Ascending aorta (tissue), 2 donors: ENCODE data around the gene WNT9A. TPM values are rescaled to one million over a fixed set of nuclear protein-coding genes. Genes with fewer than 3 reads are reported as not detected.

Source experiments
- DNase-seq, 2 donors: peaks; one replicate each; pipeline ENCODE4 v3.0.0-alpha.2; 2019; ENCODE audit warnings: low spot score in 2 of 2
- H3K27ac ChIP-seq, 2 donors: fragments of 200-600 bp; sonication (generic); one replicate each; pipeline ENCODE4 v1.5.1; 2016 to 2017; ENCODE audit warnings: mild to moderate bottlenecking in 1 of 2
- H3K27me3 ChIP-seq: fragments of 200-600 bp; sonication (generic); one replicate; pipeline ENCODE4 v1.5.1; 2017
- H3K36me3 ChIP-seq, 2 donors: fragments of 200-600 bp; sonication (generic); one replicate each; pipeline ENCODE4 v1.5.1; 2016
- H3K4me1 ChIP-seq, 2 donors: fragments of 200-600 bp; sonication (generic); one replicate each; pipeline ENCODE4 v1.5.1; 2016 to 2017; ENCODE audit warnings: mild to moderate bottlenecking in 1 of 2
- H3K4me3 ChIP-seq, 2 donors: fragments of 200-600 bp; sonication (generic); one replicate each; pipeline ENCODE4 v1.5.1; 2016 to 2017; ENCODE audit warnings: mild to moderate bottlenecking in 1 of 2
- H3K9me3 ChIP-seq, 2 donors: fragments of 200-600 bp; sonication (generic); one replicate each; pipeline ENCODE4 v1.5.1; 2016
- intact Hi-C: fragments of 100-400 bp; cut with DNase I; formaldehyde crosslinking; loops from one replicate; pipeline ENCODE4 v1.15.1; 2023
- total RNA-seq: library from RNA; depleted of rRNA; stranded (reverse); fragments of >200 nt; gene quantifications from one replicate; pipeline ENCODE4 v1.1.0, GENCODE V29; 2016
- TF ChIP-seq, protein P1 (sequence below), 3 experiments: fragments of 200-600 bp in 2 of 3; fragments of 450-650 bp in 1 of 3; sonication (generic) in 2 of 3; IDR thresholded peaks; one replicate each; pipeline ENCODE4 v1.5.1; 2016 to 2019; ENCODE audit warnings: antibody characterized with exemption in 3 of 3, mild to moderate bottlenecking in 1 of 3, moderate library complexity in 1 of 3

WNT9A gene
- total RNA-seq, 1 donor from 2014 or later, result 0.96 TPM

DNA sequence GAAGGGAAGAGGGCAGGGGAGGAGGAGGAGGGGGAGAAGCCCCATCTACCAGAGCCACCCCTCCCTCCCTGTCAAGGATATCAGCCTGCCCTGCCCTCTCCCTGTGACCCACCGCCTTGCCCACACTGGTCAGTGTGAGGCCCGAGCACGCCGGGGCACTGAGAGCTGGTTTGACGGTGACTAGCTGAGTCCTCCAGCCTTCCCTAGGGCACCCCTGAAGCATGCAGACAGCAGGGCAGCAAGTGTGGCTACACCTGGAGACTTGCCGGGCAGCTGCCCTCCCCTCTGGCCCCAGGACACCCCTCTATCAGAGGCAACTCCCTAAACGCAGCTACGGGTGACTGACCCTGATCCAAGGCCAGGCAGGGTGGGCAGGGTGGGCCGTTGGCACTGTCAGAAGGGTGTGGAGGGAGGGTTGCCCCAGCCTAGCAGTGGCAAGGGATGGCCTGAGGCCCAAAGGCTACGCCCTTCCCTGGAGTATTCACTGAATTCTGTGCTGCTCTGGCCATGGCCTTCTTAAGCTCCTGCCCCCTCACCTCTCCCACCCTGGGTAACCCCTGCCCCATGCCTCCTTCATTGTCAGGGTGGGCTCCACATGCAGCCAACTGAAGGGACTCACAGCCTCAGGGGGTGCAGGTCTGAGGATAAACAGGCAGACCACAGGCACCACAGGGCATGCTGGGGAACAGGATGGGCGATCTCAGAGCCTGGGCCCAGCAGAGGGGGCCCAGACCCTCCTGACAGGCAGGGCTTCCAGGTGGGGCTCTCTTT is 19.6 kb downstream of the WNT9A start:
- H3K9me3 ChIP-seq, result peaks cover 0 to 7% of the 10 kb centered on the region in 2 donors
- H3K36me3 ChIP-seq, result no peaks in the 10 kb centered on the region
- no peak for DNase-seq
- no peaks in the 10 kb centered on the region for H3K4me1 ChIP-seq
- no peak overlapping the region for H3K27ac ChIP-seq
- intact Hi-C loops, result no loop called here
- H3K4me3 ChIP-seq, result no peak overlapping the region
- no peaks in the 10 kb centered on the region for H3K27me3 ChIP-seq
- TF ChIP-seq, protein P1, sequence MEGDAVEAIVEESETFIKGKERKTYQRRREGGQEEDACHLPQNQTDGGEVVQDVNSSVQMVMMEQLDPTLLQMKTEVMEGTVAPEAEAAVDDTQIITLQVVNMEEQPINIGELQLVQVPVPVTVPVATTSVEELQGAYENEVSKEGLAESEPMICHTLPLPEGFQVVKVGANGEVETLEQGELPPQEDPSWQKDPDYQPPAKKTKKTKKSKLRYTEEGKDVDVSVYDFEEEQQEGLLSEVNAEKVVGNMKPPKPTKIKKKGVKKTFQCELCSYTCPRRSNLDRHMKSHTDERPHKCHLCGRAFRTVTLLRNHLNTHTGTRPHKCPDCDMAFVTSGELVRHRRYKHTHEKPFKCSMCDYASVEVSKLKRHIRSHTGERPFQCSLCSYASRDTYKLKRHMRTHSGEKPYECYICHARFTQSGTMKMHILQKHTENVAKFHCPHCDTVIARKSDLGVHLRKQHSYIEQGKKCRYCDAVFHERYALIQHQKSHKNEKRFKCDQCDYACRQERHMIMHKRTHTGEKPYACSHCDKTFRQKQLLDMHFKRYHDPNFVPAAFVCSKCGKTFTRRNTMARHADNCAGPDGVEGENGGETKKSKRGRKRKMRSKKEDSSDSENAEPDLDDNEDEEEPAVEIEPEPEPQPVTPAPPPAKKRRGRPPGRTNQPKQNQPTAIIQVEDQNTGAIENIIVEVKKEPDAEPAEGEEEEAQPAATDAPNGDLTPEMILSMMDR (IDR thresholded peaks at IDR 0.05), result no peak

DNA sequence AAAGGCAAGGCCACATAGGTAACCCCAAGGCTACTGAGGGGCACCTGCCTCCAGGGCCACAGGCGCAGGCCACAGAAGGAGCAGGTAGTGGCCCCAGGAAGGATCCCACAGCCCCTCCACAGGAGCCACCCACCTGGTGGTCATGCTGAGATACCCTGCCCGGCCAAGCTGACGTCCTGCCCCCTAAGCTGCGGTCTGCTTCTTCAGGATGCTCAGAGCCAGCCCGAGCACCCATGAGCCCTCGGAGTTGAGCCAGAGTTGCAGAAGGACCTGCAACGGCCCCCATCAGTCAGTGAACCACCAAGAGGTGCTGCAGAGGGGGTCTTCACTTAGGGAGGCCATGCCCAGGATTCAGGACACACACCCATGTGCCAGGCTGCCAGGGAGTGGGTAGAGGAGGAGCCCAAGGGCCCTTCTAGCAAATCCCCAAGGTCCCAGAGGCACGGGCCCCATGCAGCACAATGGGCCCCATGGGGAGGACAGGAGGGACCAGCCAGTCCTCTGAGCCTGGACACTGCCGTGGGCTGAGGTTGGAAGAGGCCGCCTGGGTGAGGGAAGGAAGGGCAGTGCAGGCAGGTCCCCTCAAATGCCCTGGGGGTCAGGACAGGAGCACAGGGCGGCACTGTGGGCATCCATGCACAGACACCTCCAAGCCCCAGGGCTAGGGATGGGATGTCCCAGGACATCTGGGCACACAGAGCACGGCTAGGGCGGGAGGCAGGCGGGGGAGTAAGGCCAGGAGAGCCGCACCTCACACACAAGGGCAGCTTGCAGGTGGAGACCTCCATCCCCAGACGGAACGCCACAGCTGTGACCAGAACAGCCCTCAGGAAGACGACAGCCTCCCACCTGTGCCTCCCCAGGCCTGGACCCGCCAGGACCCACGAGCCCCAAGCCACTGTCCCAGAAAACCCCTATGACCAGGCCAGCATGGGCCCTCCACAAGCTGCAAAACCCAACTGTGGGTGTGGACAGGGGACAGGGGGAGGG is 20.5 kb downstream of the WNT9A start:
- intact Hi-C loops, result no loop called here
- Histone ChIP-seq H3K9me3 (no peaks in the 10 kb centered on the region), H3K27me3 (no peaks in the 10 kb centered on the region), H3K4me1 (no peaks in the 10 kb centered on the region), H3K27ac (no peak overlapping the region), H3K36me3 (no peaks in the 10 kb centered on the region), H3K4me3 (no peak overlapping the region)
- TF ChIP-seq, protein P1 (IDR thresholded peaks at IDR 0.05), result no peak
- no peak for DNase-seq

DNA sequence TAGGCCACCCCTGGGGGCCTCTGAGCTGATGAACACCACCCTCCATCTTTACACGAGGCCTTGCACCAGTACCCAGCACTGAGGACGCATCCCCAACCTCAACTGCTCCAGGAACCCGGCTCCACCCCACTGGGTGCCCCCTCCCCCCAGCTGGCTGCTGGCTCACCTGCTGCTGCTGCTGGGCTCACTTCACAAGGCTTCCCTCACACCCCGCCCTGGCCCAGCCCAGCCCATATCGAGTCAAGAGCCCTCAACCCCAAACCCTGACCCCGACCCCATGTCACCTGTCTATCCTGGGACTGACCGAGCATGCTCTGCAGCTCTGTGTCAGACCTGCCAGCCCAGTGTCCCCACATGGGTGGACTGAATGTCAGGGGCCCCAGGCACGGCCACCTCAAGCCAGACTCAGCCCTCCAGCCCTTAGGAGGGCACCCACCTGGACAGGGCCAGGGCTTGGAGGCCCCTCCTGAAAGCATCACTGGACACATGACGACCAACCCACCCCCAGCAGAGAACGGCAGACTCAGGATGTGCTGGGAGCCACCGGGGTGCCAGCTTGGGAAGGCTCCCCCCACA is 21.4 kb downstream of the WNT9A start:
- intact Hi-C loops, result no loop called here
- H3K4me1 ChIP-seq, result no peaks in the 10 kb centered on the region
- no peak for DNase-seq
- no peak overlapping the region for H3K4me3 ChIP-seq
- peaks cover 0 to 6% of the 10 kb centered on the region in 2 donors for H3K36me3 ChIP-seq
- no peaks in the 10 kb centered on the region for H3K27me3 ChIP-seq
- no peaks in the 10 kb centered on the region for H3K9me3 ChIP-seq
- no peak overlapping the region for H3K27ac ChIP-seq
- TF ChIP-seq, protein P1 (IDR thresholded peaks at IDR 0.05), result no peak

DNA sequence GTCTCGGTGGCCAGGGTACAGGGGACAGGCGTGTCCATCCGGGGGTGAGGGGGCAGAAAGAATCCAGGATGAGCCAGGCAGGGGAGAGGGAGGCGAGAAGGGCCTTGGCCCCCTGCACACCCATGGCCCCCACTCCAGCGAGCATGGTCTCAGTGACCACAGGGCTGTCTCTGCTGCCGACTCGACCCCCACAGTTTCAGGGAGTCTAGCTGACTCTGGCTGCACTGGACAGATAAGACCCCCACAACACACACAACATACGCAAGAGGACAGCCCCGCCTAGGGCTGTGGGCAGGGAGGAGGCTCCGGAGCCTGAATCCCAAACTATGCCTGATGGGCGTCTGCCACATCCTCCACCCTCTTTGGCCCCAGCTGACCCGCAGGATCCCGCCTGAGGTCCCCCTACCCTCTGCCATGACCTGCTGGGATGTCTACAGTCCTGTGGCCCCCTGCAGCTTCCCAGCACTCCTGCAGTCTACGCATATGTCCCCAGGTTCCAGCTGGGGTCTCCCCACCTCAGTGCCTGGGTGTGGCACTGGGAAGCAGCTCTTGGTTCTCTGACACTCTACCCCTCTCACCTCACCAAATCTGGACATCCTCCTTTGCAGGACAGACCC is 22.0 kb downstream of the WNT9A start:
- intact Hi-C loops, result no loop called here
- H3K27me3 ChIP-seq, result no peaks in the 10 kb centered on the region
- TF ChIP-seq, protein P1 (IDR thresholded peaks at IDR 0.05), result no peak

DNA sequence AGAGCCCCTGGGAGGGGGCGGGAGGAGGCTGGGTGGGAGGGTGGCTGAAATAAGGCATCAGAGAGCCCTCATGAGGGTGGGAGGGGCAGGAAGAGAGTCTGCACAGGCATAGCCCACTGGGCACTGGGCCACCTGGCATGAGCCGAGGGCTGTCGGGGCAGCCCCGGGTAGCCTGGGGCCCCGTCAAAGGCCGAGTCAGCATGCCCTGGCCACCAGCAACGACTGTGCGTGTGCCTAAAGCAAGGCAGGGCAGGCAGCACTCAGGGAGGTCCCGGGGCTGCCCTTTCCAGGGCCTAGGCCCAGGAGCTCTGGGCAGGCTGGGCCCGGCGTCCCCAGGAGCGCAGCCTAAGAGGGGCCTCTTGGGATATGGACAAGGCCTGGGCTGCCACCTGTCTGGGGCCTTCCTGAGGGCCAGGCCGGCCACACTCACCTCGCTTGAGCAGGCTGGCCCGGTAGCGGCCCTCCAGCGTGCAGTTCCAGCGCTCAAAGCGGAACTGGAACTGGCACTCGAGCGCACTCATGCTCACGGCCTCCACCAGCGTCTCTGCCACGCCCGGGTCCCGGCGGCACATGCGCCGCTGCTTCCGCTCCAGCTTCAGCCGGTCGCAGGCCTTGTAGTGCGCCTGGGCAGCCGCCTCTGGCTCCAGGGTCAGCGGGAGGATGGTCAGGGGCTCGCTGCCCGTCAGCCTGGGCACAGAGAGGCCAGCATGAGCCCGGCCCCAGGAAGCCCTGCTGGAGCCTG is 22.7 kb downstream of the WNT9A start:
- H3K4me3 ChIP-seq, result no peak overlapping the region
- H3K27me3 ChIP-seq, result no peaks in the 10 kb centered on the region
- intact Hi-C loops, result no loop called here
- no peaks in the 10 kb centered on the region for H3K9me3 ChIP-seq
- H3K27ac ChIP-seq, result no peak overlapping the region
- TF ChIP-seq, protein P1 (IDR thresholded peaks at IDR 0.05), result no peak
- peaks cover 0 to 11% of the 10 kb centered on the region in 2 donors for H3K36me3 ChIP-seq
- H3K4me1 ChIP-seq, result no peaks in the 10 kb centered on the region
- no peak for DNase-seq

More for the DNA sequence above, 22.0 kb downstream of the WNT9A start:
- Histone ChIP-seq H3K9me3 (no peaks in the 10 kb centered on the region), H3K27ac (no peak overlapping the region), H3K4me1 (no peaks in the 10 kb centered on the region), H3K4me3 (no peak overlapping the region), H3K36me3 (peaks cover 0 to 11% of the 10 kb centered on the region in 2 donors)
- no peak for DNase-seq
